Measurements from ENCODE around the gene KCNMA1.

The KCNMA1 gene

GRCh38 chr10:77606751-77607150 is 30.9 kb downstream of the KCNMA1 start:
- no peak for DNase-seq (ENCODE audit: low read depth)
- H3K4me3 ChIP-seq (ENCODE audit: low read depth, low read length) = no peak overlapping the region
- no peak for TF ChIP-seq CTCF (IDR thresholded peaks at IDR 0.05; ENCODE audit: control insufficient read depth, extremely low read depth, insufficient read depth)

GRCh38 chr10:77605466-77605865 is 32.1 kb downstream of the KCNMA1 start:
- no peak for DNase-seq (ENCODE audit: low read depth)
- no peak for TF ChIP-seq CTCF (IDR thresholded peaks at IDR 0.05; ENCODE audit: control insufficient read depth, extremely low read depth, insufficient read depth)
- H3K4me3 ChIP-seq (ENCODE audit: low read depth, low read length) = no peak overlapping the region

- no peak overlapping the region for H3K4me3 ChIP-seq (ENCODE audit: low read depth, low read length)
- no peak for TF ChIP-seq CTCF (IDR thresholded peaks at IDR 0.05; ENCODE audit: control insufficient read depth, extremely low read depth, insufficient read depth)
- no peak for DNase-seq (ENCODE audit: low read depth)
Measured at GRCh38 chr10:77604941-77605351, 32.7 kb downstream of the KCNMA1 start.

GRCh38 chr10:77604063-77604462 is 33.5 kb downstream of the KCNMA1 start:
- no peak overlapping the region for H3K4me3 ChIP-seq (ENCODE audit: low read depth, low read length)
- TF ChIP-seq CTCF (IDR thresholded peaks at IDR 0.05; ENCODE audit: control insufficient read depth, extremely low read depth, insufficient read depth) = no peak
- DNase-seq (ENCODE audit: low read depth) = no peak

GRCh38 chr10:77603534-77603927 is 34.1 kb downstream of the KCNMA1 start:
- DNase-seq (ENCODE audit: low read depth) = no peak
- H3K4me3 ChIP-seq (ENCODE audit: low read depth, low read length) = no peak overlapping the region
- no peak for TF ChIP-seq CTCF (IDR thresholded peaks at IDR 0.05; ENCODE audit: control insufficient read depth, extremely low read depth, insufficient read depth)

- no peak overlapping the region for H3K4me3 ChIP-seq (ENCODE audit: low read depth, low read length)
- DNase-seq (ENCODE audit: low read depth) = no peak
- no peak for TF ChIP-seq CTCF (IDR thresholded peaks at IDR 0.05; ENCODE audit: control insufficient read depth, extremely low read depth, insufficient read depth)
Measured at GRCh38 chr10:77602913-77603533, 34.6 kb downstream of the KCNMA1 start.

- no peak for TF ChIP-seq CTCF (IDR thresholded peaks at IDR 0.05; ENCODE audit: control insufficient read depth, extremely low read depth, insufficient read depth)
- no peak overlapping the region for H3K4me3 ChIP-seq (ENCODE audit: low read depth, low read length)
- no peak for DNase-seq (ENCODE audit: low read depth)
Measured at GRCh38 chr10:77602231-77602912, 35.2 kb downstream of the KCNMA1 start.

Measured in LNCaP clone FGC (cell line).